ENCODE measurements around the gene CEP76. TPM values are rescaled to one million over a fixed set of nuclear protein-coding genes. Genes with fewer than 3 reads are reported as not detected.

The CEP76 gene
- total RNA-seq, 1 experiment from 2014 or later = 18.6 TPM

DNA sequence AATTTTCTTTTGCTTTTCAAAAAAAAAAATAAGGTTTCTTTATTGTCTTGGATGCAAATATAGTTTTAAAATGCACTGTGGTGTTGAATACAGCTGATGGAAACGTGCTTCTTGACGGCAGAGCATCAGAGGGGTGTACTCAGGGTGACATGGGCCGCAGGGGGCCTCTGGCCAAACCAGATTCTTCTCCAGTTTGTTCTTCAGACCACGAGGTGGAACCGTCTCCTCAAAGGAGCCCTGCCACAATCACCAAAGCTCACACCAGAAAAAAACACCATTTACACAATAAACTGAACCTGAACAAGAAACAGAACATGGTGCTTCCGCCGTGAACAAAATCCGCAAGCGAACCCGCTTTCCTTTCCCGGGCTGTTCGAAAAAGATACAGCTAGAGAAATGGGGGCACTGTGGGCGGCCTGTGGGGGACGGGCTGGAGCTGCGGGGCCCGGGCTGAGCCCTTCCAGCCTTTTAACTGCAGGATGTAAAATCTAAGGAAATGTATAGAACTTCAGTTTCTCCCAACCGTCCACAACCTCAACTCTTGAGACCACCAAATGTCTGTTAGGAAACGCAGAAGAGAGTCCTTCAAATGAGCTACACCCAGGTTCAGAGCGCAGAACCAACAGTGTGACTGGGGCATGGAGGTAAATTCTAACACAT is 34.9 kb upstream of the CEP76 start:
- no peak overlapping the region for H2BK5ac ChIP-seq (ENCODE audit: insufficient read length, low read length)
- Mint-ChIP-seq H3K9me3 (peaks cover 0 to 2% of the 10 kb centered on the region in 2 experiments; a peak in 1 of 5 replicates), H3K4me3 (no peak overlapping the region), H3K27me3 (ENCODE audit: low read depth) (no peaks in the 10 kb centered on the region; the same call in 1 of the 2 replicates), H3K36me3 (ENCODE audit: insufficient read depth in 1 of 3, low read depth in 3 of 3) (no peaks in the 10 kb centered on the region), H3K4me1 (peaks cover 0 to 4% of the 10 kb centered on the region in 2 experiments; a peak in 2 of 4 replicates), H3K27ac (no peak overlapping the region)
- H3K9ac ChIP-seq (ENCODE audit: extremely low read depth, insufficient read length, low read length) = no peak overlapping the region
- H3K56ac ChIP-seq (ENCODE audit: insufficient read length, low read depth, low read length) = no peak overlapping the region
- WGBS (ENCODE audit: extremely low coverage, insufficient read length, low lambda C conversion rate) = no CpG with 5 or more reads among the region's 19 CpGs
- no peaks in the 10 kb centered on the region for H3K4me1 ChIP-seq (ENCODE audit: insufficient read depth, low read length)
- H4K8ac ChIP-seq (replicated peaks; ENCODE audit: insufficient read length, low read depth, low read length) = no peak overlapping the region
- H4K20me1 ChIP-seq (ENCODE audit: control insufficient read depth, insufficient read depth, insufficient read length) = no peaks in the 10 kb centered on the region
- no peak overlapping the region for H2AK5ac ChIP-seq (ENCODE audit: insufficient read length, low read length)
- no peak overlapping the region for H2BK20ac ChIP-seq (ENCODE audit: low read depth, low read length, poor library complexity, severe bottlenecking)
- H3T11ph ChIP-seq (ENCODE audit: low read length) = no peak overlapping the region
- no peak overlapping the region for H2BK12ac ChIP-seq (ENCODE audit: insufficient read length, low read depth, low read length)
- no peak overlapping the region for H3K27ac ChIP-seq (ENCODE audit: insufficient read length, low read depth, low read length)
- DNase-seq = no peak
- no peak overlapping the region for H3K18ac ChIP-seq (ENCODE audit: insufficient read length, low read depth, low read length)
- H4K91ac ChIP-seq (ENCODE audit: insufficient read length, low read depth, low read length) = no peak overlapping the region
- no peak overlapping the region for H2AFZ ChIP-seq (ENCODE audit: low read length)
- H3K27me3 ChIP-seq (ENCODE audit: insufficient read depth, low read length) = no peaks in the 10 kb centered on the region
- H4K5ac ChIP-seq (ENCODE audit: insufficient read length, low read depth, low read length) = no peak overlapping the region
- H3K79me1 ChIP-seq (ENCODE audit: insufficient read depth, low read depth, low read length, poor library complexity, severe bottlenecking) = no peaks in the 10 kb centered on the region
- no peak overlapping the region for H3K14ac ChIP-seq (ENCODE audit: insufficient read depth, low read length)
- no peaks in the 10 kb centered on the region for H3K79me2 ChIP-seq (ENCODE audit: insufficient read depth, low read length)
- no peak overlapping the region for H2BK15ac ChIP-seq (ENCODE audit: low read depth, low read length)
- no peaks in the 10 kb centered on the region for H3K9me3 ChIP-seq (ENCODE audit: control insufficient read depth, low read depth, low read length)
- no peak overlapping the region for H3K23ac ChIP-seq (ENCODE audit: insufficient read length, low read depth, low read length)
- no peak overlapping the region for H3K4ac ChIP-seq (ENCODE audit: low read depth, low read length)
- H2BK120ac ChIP-seq (ENCODE audit: low read depth, low read length, poor library complexity, severe bottlenecking) = no peak overlapping the region
- TF ChIP-seq, protein P1, sequence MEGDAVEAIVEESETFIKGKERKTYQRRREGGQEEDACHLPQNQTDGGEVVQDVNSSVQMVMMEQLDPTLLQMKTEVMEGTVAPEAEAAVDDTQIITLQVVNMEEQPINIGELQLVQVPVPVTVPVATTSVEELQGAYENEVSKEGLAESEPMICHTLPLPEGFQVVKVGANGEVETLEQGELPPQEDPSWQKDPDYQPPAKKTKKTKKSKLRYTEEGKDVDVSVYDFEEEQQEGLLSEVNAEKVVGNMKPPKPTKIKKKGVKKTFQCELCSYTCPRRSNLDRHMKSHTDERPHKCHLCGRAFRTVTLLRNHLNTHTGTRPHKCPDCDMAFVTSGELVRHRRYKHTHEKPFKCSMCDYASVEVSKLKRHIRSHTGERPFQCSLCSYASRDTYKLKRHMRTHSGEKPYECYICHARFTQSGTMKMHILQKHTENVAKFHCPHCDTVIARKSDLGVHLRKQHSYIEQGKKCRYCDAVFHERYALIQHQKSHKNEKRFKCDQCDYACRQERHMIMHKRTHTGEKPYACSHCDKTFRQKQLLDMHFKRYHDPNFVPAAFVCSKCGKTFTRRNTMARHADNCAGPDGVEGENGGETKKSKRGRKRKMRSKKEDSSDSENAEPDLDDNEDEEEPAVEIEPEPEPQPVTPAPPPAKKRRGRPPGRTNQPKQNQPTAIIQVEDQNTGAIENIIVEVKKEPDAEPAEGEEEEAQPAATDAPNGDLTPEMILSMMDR (conservative IDR thresholded peaks at IDR 0.05) = no peak
- H3K23me2 ChIP-seq (ENCODE audit: insufficient read length, low read depth, low read length, poor library complexity, severe bottlenecking) = no peaks in the 10 kb centered on the region
- no peak overlapping the region for H3K4me2 ChIP-seq (ENCODE audit: insufficient read depth, insufficient read length, low read length)

Data from H9 (cell line).